GM12891 (cell line): Measurements from ENCODE around the gene SDK1.

Source experiments
- POLR2A ChIP-seq: IDR thresholded peaks from 2 replicates; pipeline ENCODE4 v1.6.1; 2011; ENCODE audit warnings: low read depth, low read length, control low read depth
- POLR2AphosphoS5 ChIP-seq: IDR thresholded peaks from 2 replicates; pipeline ENCODE4 v1.6.1; 2011; ENCODE audit warnings: low read depth, low read length, control low read depth
- TAF1 ChIP-seq: IDR thresholded peaks from 2 replicates; pipeline ENCODE4 v1.6.1; 2011; ENCODE audit warnings: low read depth, low read length, control low read depth

DNA sequence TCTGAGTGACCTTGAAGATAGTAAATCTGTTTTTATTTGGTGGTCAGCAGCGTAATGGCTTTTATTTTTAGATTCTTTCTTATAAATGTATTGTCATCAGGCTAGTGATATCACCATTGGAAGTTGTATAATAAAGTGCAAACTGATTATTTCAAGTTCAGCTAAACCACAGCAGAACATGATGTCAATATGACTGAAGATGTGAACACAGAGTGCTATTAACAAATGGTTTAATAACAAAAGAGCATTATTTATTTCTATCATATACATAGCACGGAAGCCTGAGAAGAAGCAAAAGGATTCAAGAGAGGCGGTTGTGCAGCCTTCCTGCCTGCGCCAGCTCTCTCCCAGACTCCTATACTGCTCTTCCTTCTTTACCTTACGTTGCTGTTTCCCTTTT is 142.7 kb downstream of the SDK1 start:
- TF ChIP-seq POLR2A (no peak), POLR2AphosphoS5 (no peak), TAF1 (no peak)
